Stimulated activated naive B cell treated with anti-CD40 and anti-IgM and Interleukin-4, amounts not matched to agents 10 μg/mL and 1 μg/mL and 100 μg/mL, for 72 hours (primary cell): ENCODE measurements around the gene CTIF.

Experiments used
- ATAC-seq, 2 donors: fragments of 150-1000 bp; cut with Tn5 transposase; replicated peaks; 2 replicates each; pipeline ENCODE4 v1.10.0; 2021; ENCODE audit warnings: moderate library complexity in 1 of 2
- DNase-seq: peaks from one replicate; pipeline ENCODE4 v3.0.0; 2021
- H3K27ac Mint-ChIP-seq: one replicate; pipeline ENCODE4 v1.8.0; 2022; ENCODE audit warnings: mild to moderate bottlenecking, mixed read lengths
- H3K27me3 Mint-ChIP-seq, 2 donors: one replicate each; pipeline ENCODE4 v1.8.0; 2022; ENCODE audit warnings: mixed read lengths in 2 of 2
- H3K36me3 Mint-ChIP-seq, 2 donors: one replicate each; pipeline ENCODE4 v1.8.0; 2022; ENCODE audit warnings: mixed read lengths in 2 of 2, mild to moderate bottlenecking in 1 of 2
- H3K4me1 Mint-ChIP-seq, 2 donors: one replicate each; pipeline ENCODE4 v1.8.0; 2022; ENCODE audit warnings: mixed read lengths in 2 of 2, mild to moderate bottlenecking in 1 of 2
- H3K4me3 Mint-ChIP-seq, 2 donors: one replicate each; pipeline ENCODE4 v1.8.0; 2022; ENCODE audit warnings: mild to moderate bottlenecking in 2 of 2, mixed read lengths in 2 of 2, moderate library complexity in 1 of 2
- H3K9me3 Mint-ChIP-seq, 2 donors: one replicate each; pipeline ENCODE4 v1.8.0; 2022; ENCODE audit warnings: mixed read lengths in 2 of 2, mild to moderate bottlenecking in 1 of 2

Gene CTIF

DNA sequence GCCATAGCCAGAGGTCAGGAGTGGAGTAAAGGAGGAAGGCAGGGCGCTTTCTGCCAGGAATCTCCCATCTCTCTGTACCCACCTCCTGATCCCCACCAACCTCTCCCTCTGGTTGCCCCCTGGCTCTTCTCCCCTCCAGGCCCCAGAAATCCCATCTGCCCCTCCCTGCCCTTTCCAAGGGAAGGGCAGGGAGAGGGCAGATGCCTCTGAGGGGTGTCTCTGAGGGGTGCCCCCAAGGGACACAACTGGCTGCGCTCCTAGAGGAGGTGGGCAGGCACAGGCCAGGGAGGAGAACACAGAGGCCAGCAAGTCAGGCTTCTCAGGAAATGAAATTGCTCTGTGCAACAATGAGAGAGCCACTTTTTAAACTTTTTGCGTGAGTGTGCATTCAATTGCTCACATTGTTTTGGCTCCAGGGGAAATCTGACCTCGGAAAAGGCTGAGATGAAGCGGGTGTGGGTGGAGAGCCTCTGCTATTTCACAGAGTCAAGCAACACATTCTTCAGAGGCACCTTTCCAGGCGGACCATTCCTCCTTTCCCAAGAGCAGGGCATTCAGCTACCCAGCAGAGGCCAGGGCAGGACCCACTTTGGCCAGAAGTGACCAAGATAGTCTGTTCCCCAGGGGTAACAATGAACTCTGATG lies 286.4 kb downstream of the CTIF start:
- Mint-ChIP-seq H3K27ac (no peak overlapping the region), H3K27me3 (peaks cover 9 to 16% of the 10 kb centered on the region in 2 donors), H3K4me3 (no peak overlapping the region), H3K4me1 (peaks cover 21 to 24% of the 10 kb centered on the region in 2 donors), H3K9me3 (no peaks in the 10 kb centered on the region), H3K36me3 (peaks cover 13 to 31% of the 10 kb centered on the region in 2 donors)
- DNase-seq (no peak), ATAC-seq (no peak)

DNA sequence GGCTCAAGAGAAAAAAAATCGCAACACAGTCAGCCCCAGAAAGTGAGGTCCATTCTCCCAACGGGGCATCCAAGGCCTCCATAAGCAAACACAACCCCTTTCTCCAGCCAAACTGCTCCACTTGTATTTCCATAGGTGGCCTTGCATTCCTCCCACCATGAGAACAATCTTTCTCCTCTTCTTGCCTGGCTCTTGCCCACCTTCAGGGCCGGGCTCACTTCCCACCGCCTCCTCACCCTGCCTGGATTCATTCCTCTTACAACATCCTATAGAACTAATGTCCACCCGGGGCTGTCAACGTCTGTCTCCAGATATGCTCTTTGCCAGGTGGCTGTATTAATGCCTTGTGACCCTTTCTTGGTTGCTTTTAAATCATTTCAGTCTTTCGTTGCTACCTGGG lies 287.4 kb downstream of the CTIF start:
- H3K4me3 Mint-ChIP-seq, result no peak overlapping the region
- ATAC-seq (no peak), DNase-seq (no peak)
- peaks cover 13 to 29% of the 10 kb centered on the region in 2 donors for H3K36me3 Mint-ChIP-seq
- H3K27me3 Mint-ChIP-seq, result peaks cover 9 to 16% of the 10 kb centered on the region in 2 donors
- H3K4me1 Mint-ChIP-seq, result peaks cover 13 to 16% of the 10 kb centered on the region in 2 donors
- H3K27ac Mint-ChIP-seq, result no peak overlapping the region
- H3K9me3 Mint-ChIP-seq, result no peaks in the 10 kb centered on the region

DNA sequence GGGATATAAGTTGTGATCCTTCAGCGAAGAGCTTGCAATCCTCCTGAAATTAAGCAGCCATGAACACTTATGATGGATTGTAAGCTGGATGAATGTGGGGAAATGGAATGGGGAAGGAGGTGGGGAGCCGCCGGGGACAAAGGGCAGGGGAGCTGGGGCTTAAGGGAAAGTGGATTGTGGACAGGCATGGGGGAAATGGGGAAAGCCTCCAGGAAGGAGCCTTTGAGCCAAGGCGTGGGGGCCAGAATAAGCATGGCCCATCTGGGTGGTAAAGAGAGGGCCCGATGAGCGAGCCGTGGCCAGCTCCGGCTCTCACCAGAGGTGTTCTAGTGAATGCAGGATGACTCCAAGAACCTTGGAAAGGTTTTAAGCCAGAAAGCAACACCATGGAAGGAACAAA lies 288.0 kb downstream of the CTIF start:
- H3K4me1 Mint-ChIP-seq, result peaks cover 14 to 19% of the 10 kb centered on the region in 2 donors
- no peak overlapping the region for H3K4me3 Mint-ChIP-seq
- H3K27ac Mint-ChIP-seq, result no peak overlapping the region
- DNase-seq (no peak), ATAC-seq (no peak)
- H3K36me3 Mint-ChIP-seq, result peaks cover 13 to 30% of the 10 kb centered on the region in 2 donors
- H3K27me3 Mint-ChIP-seq, result peaks cover 9 to 16% of the 10 kb centered on the region in 2 donors
- H3K9me3 Mint-ChIP-seq, result no peaks in the 10 kb centered on the region

DNA sequence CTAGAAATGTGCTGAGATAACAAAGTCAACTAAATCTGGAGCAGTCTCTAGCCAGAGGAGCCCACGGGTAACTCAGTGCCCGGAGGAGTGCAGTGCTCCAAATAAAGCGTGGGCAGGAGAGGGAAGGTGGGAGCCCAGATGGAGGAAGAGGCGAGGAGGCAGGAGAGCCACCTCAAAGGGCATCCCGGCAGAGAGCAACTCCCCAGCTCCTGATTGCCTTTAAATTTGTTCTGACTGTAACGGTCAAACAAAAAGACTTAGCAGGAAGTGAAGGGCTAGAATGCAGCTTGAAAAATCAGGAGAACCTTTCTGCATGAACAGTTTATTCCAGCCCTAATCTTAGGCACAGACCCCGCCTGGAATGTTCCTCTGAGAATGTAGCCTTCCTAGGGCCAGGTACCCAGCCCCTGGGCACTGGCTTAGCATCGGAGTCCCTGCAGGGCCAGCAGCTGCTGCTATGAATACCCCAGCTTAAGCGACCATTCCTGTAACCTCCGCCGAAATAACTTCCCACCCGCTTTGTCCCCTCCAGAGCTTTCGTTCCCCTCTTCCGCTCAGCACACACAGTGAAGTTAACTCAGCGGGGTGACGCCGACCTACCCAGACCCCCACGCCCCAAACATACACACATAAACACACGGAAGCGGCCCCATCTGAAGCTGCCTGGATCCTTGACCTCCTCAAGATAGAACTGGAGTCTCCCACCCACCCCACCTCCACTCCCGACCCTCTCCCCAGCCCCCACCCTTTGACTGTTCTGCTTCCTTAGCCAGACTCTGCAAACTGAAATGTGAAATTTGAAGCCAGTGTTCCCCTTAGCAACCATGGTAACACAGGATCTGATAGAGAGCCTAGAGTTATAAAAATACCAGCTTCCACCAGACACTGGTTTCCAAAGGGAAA lies 288.7 kb downstream of the CTIF start:
- Mint-ChIP-seq H3K36me3 (peaks cover 13 to 30% of the 10 kb centered on the region in 2 donors), H3K9me3 (no peaks in the 10 kb centered on the region), H3K4me3 (no peak overlapping the region), H3K4me1 (peaks cover 16 to 27% of the 10 kb centered on the region in 2 donors), H3K27ac (no peak overlapping the region), H3K27me3 (peaks cover 9 to 16% of the 10 kb centered on the region in 2 donors)
- ATAC-seq (no peak), DNase-seq (no peak)

DNA sequence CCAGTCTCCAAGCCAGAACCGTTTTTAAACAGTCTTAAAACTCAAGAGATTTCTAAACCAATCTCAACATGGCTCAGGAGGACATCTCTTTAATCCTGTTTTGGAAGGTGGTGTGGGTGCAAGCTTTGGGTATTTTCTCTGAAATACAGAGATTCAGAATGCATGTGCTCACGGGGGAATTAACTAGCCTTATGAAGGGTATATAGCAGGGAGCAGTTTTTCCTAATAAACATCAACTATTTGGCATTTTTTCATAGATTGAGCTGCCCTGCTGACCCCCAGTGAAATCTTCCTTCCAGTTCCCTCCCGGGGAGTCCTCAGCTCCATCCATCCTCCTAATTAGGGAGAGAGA lies 289.3 kb downstream of the CTIF start:
- Mint-ChIP-seq H3K36me3 (peaks cover 10 to 26% of the 10 kb centered on the region in 2 donors), H3K27me3 (peaks cover 9 to 16% of the 10 kb centered on the region in 2 donors), H3K27ac (no peak overlapping the region), H3K9me3 (no peaks in the 10 kb centered on the region), H3K4me1 (peaks cover 21 to 33% of the 10 kb centered on the region in 2 donors), H3K4me3 (no peak overlapping the region)
- DNase-seq, result no peak
- ATAC-seq, result no peak

DNA sequence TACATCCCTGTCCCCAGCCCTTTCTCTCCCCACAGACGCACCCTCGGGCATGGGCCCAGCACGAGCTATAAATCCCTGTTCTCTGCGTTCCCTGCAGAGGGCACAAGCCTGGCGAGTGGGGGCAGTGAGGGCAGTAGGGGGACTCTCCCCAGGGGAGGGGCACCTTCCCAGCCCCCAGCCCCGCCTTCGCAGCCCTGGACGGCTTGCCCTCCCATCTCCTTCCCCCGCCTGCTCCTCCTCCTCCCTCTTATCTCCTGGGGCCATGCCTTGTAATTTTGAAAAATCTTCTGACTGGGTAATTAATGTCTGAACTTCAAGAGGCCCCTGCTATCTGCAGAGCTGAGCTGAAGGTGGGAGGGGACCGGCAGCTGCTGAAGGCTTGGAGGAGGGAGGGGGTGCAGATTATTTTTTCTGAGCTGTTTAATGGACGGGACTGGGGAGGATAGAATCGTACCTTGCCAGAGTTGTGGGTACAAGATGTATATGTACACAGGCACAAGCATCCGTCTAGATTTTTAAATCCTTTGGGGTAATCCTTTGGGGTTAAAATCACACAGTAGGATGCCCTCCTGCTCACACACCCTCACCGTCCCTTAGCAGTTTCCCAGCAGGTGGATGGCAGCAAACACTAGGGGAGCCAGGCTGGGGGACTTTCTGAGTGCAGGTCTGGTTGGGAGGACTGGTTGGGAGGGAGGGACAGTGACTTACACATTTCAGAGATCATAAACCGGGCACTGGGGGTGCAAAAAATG lies 290.0 kb downstream of the CTIF start:
- no peak for DNase-seq
- no peak for ATAC-seq
- Mint-ChIP-seq H3K27ac (no peak overlapping the region), H3K36me3 (peaks cover 9 to 26% of the 10 kb centered on the region in 2 donors), H3K4me3 (no peak overlapping the region), H3K9me3 (no peaks in the 10 kb centered on the region), H3K4me1 (peaks cover 25 to 40% of the 10 kb centered on the region in 2 donors), H3K27me3 (peaks cover 9 to 16% of the 10 kb centered on the region in 2 donors)

DNA sequence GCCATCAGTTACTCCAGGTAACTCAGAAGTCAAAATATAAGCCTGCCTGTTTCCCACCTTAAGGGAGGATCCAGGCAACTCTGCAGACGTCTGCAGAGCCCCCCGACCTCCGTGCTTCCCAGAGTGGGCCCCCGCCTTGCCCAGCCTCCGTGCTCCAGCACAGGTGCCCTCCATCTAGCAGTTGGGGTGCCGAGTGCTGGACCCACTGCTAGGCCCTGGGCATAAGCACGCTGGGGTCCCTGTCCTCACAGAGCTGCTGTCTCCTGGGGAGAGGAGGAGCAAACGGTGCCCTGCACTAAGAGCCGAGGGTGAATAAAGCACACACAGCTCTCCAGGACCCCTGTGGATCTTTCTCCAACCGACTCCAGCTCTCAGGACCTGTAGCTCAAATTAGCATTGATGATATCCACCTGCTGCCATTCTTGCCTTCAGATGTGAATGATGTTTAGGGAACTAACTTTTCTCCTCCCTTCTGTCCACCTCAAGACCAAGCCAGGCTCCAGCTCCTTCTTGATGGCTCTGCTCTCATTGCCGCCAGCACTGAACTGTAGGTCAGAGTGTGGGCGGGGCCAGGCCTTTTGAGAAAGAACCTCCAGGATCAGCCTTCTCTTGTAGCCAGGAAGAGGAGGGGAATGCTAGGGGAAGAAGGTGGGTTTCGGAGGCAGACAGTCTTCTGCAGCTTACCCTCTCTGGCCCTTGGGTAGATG lies 290.8 kb downstream of the CTIF start:
- Mint-ChIP-seq H3K27ac (peak overlapping the region; percentile 11), H3K4me1 (peaks cover 31 to 47% of the 10 kb centered on the region in 2 donors), H3K4me3 (no peak overlapping the region)

DNA sequence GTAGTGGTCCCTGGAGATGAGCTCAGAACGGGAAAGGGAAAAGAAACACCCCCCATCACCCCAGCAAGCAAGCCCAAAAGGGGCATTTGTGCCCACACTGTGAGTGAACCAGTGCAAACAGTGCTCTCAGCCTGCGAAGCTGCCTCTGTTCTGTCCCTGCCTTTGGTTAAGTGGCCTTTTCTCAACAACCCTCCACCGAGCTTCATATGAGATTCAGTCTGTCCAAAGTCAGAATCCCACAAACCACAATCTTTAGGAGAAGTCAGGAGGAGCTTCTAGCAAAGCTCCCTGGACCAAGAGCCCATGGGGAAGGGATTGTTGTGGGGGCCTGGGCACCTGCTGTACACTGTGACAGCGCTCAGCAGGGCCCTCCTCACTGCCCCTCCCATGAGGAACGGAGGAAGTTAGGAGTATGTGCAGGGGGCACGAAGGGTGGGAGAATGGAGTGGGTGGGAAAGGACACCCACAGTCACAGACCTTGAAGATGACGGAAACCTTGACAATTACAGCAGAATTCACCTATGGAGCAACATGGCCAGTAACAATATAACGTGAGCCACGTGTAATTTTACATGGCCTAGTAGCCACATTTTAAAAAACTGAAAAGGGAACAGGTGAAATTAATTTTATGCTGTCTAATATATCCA lies 292.4 kb downstream of the CTIF start:
- Mint-ChIP-seq H3K36me3 (peaks cover 5 to 14% of the 10 kb centered on the region in 2 donors), H3K9me3 (no peaks in the 10 kb centered on the region), H3K4me1 (peaks cover 38 to 64% of the 10 kb centered on the region in 2 donors), H3K27me3 (peaks cover 9 to 16% of the 10 kb centered on the region in 2 donors), H3K4me3 (no peak overlapping the region), H3K27ac (peak overlapping the region; percentile 14)
- ATAC-seq (no peak), DNase-seq (no peak)

More for the DNA sequence above, 290.8 kb downstream of the CTIF start:
- ATAC-seq (no peak), DNase-seq (no peak)
- H3K36me3 Mint-ChIP-seq, result peaks cover 9 to 21% of the 10 kb centered on the region in 2 donors
- peaks cover 9 to 16% of the 10 kb centered on the region in 2 donors for H3K27me3 Mint-ChIP-seq
- no peaks in the 10 kb centered on the region for H3K9me3 Mint-ChIP-seq

DNA sequence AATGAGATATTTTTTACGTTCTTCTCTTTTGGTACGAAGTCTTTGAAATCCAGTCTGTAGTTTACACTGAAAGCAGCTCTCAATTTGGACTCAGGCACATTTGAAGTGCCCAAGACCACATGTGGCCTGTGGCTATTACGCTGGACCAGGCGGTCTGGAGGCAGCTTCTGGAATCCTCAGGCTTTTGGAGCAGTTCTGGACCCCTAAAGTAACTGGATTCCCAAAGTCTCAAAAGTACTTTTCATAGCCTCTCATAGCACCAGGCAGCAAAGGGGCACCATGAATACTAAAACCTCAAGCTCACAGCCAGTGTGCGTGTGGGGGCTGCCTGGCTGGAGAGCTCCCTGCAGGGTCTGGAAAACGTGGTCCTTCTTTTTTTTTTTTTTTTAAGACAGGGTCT lies 293.0 kb downstream of the CTIF start:
- Mint-ChIP-seq H3K4me3 (no peak overlapping the region), H3K27ac (no peak overlapping the region), H3K27me3 (peaks cover 5 to 12% of the 10 kb centered on the region in 2 donors), H3K9me3 (no peaks in the 10 kb centered on the region), H3K36me3 (peaks cover 5 to 8% of the 10 kb centered on the region in 2 donors), H3K4me1 (peaks cover 40 to 69% of the 10 kb centered on the region in 2 donors)
- ATAC-seq (no peak), DNase-seq (no peak)

DNA sequence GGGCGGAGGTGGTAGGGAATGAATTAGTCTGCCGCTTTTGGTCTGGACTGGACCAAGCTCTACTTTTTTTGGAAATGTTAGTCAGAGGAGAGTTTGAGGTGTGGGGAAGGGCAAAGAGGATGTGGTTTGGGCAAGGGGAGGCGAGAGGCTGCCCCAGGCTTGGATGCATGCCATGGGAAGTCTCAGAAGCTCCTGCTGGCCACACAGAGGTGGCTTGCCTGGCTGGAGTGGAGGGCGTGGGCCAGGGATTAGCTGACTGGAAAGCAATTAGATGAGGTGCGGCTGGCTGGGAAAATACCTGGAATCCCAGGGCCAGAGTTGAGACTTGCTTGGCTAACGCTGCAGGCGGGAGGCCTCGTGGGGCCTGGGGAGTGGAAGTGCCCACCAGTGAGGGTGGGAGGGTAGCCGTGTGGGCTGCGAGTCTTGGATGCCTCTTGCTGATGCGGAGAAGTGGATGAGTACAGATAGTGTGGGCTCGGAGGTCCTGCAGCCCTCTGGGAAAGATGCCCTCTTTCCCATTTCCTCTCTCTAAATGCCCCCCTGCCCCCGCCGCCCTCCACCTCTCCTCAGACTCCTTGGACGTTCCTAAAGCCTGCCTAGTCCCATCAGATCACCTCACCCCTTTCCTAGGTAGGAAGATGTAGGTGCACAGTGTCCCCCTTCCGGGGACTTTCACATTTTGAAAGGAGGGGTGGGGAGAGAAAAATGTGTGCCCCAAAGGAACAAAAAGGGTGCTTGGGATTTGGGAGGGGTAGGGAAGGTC lies 294.3 kb downstream of the CTIF start:
- Mint-ChIP-seq H3K4me1 (peaks cover 50 to 77% of the 10 kb centered on the region in 2 donors), H3K27ac (peak overlapping the region; percentile 78), H3K4me3 (peak overlapping the region; percentile 69 to 82), H3K36me3 (peaks cover 3 to 7% of the 10 kb centered on the region in 2 donors), H3K27me3 (no peaks in the 10 kb centered on the region), H3K9me3 (no peaks in the 10 kb centered on the region)
- no peak for ATAC-seq
- DNase-seq, result no peak

DNA sequence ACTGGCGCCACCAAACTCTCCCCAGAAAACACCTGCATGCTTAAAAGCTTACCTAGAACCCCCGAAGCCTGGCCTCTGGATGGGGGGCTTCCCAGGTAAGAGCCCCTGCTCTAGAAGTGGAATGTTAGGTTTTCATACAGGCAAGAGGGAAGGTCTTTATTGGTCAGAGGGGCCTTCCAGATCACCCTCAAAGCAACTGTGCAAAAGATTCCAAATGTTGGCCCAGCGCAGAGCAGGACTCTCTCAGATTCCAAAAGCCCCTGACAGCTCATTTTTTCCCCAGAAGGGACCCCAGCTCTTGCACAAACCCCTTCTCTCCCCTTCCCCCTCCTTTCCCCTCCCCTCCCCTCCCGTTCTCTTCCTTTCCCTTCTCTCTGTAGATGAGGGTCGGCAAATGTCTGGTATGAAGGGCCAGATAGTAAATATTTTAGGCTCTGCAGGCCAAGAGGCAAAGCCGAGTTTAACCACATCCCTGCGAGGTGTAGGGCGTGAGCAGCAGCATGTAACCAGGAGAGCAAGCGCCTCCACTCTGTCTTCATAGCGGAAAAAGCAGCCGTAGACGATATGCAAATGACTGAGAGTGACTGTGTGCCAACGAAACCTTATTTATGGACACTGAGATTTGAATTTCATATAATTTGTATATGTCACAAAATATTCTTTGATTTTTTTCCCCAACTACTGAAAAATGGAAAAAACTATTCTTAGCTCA lies 295.0 kb downstream of the CTIF start:
- H3K4me3 Mint-ChIP-seq, result peak overlapping the region; percentile 79 to 82
- DNase-seq, result peak; percentile 49
- H3K27me3 Mint-ChIP-seq, result no peaks in the 10 kb centered on the region
- H3K9me3 Mint-ChIP-seq, result no peaks in the 10 kb centered on the region
- peak overlapping the region; percentile 94 for H3K27ac Mint-ChIP-seq
- peaks cover 3 to 7% of the 10 kb centered on the region in 2 donors for H3K36me3 Mint-ChIP-seq
- peak; percentile 81 to 82 for ATAC-seq
- H3K4me1 Mint-ChIP-seq, result peaks cover 52 to 80% of the 10 kb centered on the region in 2 donors

DNA sequence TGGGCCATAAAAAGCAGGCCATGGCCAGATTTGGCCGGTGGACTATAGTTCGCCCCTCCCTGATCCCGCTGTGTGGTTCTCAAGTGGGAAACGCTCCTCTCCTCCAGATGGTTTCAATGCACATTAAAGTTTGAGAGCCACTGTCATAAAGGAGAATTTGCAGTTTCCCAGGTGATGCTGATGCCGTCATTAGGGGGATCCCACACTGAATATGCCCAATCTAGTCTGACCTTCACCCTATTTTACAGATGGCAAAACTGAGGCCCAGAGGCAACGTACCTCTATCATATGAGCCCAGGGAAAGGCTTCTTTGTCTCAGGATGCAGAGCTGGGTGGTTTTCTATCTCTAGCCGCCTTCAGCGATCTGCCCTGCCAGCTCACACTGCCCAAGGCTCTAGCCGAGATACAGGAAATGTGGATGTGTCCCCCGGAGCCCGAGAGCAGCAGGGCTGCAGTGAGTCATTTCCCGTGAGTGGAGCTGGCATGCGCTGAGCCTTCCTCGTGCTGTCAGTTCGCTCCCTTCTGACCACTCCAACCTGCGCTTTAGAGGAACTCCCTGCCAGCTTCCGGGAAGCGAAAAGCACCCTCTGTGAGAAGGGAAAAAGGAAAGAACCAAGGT lies 295.7 kb downstream of the CTIF start:
- H3K27ac Mint-ChIP-seq, result peak overlapping the region; percentile 94
- no peaks in the 10 kb centered on the region for H3K27me3 Mint-ChIP-seq
- H3K9me3 Mint-ChIP-seq, result no peaks in the 10 kb centered on the region
- H3K36me3 Mint-ChIP-seq, result peaks cover 3 to 7% of the 10 kb centered on the region in 2 donors
- peak overlapping the region; percentile 68 to 71 for H3K4me3 Mint-ChIP-seq
- ATAC-seq, result peak; percentile 82 to 84
- H3K4me1 Mint-ChIP-seq, result peaks cover 56 to 83% of the 10 kb centered on the region in 2 donors
- DNase-seq, result peak; percentile 63
